HEK293 (cell line): ENCODE data around the gene TBX1.

Experiments
- HOXA7 ChIP-seq: sonication (generic); formaldehyde crosslinking; IDR thresholded peaks from 2 replicates; pipeline ENCODE4 v1.8.1; 2022; ENCODE audit warnings: missing genetic modification reagents, borderline replicate concordance
- KLF1 ChIP-seq: fragments of 450-650 bp; formaldehyde crosslinking; IDR thresholded peaks from 2 replicates; pipeline ENCODE4 v1.5.1; 2016; ENCODE audit warnings: missing biosample characterization, missing genetic modification characterization
- REPIN1 ChIP-seq: fragments of 450-650 bp; formaldehyde crosslinking; IDR thresholded peaks from 2 replicates; pipeline ENCODE4 v1.5.1; 2017; ENCODE audit warnings: missing biosample characterization, missing genetic modification characterization, low read depth
- TCF7L2 ChIP-seq: IDR thresholded peaks from 2 replicates; pipeline ENCODE4 v1.6.1; 2011; ENCODE audit warnings: low read depth, mild to moderate bottlenecking, inconsistent platforms, low read length, moderate library complexity, borderline replicate concordance
- ZNF24 ChIP-seq: fragments of 450-650 bp; formaldehyde crosslinking; IDR thresholded peaks from 2 replicates; pipeline ENCODE4 v1.5.1; 2016; ENCODE audit warnings: missing biosample characterization, missing genetic modification characterization
- ZNF510 ChIP-seq: fragments of 450-650 bp; formaldehyde crosslinking; IDR thresholded peaks from 2 replicates; pipeline ENCODE4 v1.5.1; 2018; ENCODE audit warnings: mild to moderate bottlenecking, missing genetic modification characterization, missing biosample characterization; ENCODE audit not compliant: insufficient replicate concordance
- ZNF530 ChIP-seq: fragments of 450-650 bp; formaldehyde crosslinking; IDR thresholded peaks from 2 replicates; pipeline ENCODE4 v1.5.1; 2016; ENCODE audit warnings: low read depth, missing biosample characterization, missing genetic modification characterization
- ZNF707 ChIP-seq: fragments of 450-650 bp; formaldehyde crosslinking; IDR thresholded peaks from 2 replicates; pipeline ENCODE4 v1.5.1; 2016; ENCODE audit warnings: missing biosample characterization, missing genetic modification characterization
- TF ChIP-seq, protein P1 (sequence below): fragments of 450-650 bp; formaldehyde crosslinking; IDR thresholded peaks from 2 replicates; pipeline ENCODE4 v1.5.1; 2016; ENCODE audit warnings: missing biosample characterization, missing genetic modification characterization, borderline replicate concordance
- TF ChIP-seq, protein P2 (sequence below): fragments of 450-650 bp; formaldehyde crosslinking; IDR thresholded peaks from 2 replicates; pipeline ENCODE4 v1.5.1; 2016; ENCODE audit warnings: missing biosample characterization, missing genetic modification characterization
- TF ChIP-seq, protein P3 (sequence below): fragments of 450-650 bp; formaldehyde crosslinking; IDR thresholded peaks from 2 replicates; pipeline ENCODE4 v1.5.1; 2016; ENCODE audit warnings: missing biosample characterization, missing genetic modification characterization
- TF ChIP-seq, protein P4 (sequence below): fragments of 450-650 bp; formaldehyde crosslinking; IDR thresholded peaks from 2 replicates; pipeline ENCODE4 v1.5.1; 2016; ENCODE audit warnings: missing biosample characterization, missing genetic modification characterization, low read depth
- TF ChIP-seq, protein P5 (sequence below): fragments of 450-650 bp; formaldehyde crosslinking; IDR thresholded peaks from 2 replicates; pipeline ENCODE4 v1.5.1; 2017; ENCODE audit warnings: missing biosample characterization, missing genetic modification characterization
- TF ChIP-seq, protein P6 (sequence below): fragments of 450-650 bp; formaldehyde crosslinking; IDR thresholded peaks from 2 replicates; pipeline ENCODE4 v1.5.1; 2016; ENCODE audit warnings: missing biosample characterization, missing genetic modification characterization, low read depth

DNA sequence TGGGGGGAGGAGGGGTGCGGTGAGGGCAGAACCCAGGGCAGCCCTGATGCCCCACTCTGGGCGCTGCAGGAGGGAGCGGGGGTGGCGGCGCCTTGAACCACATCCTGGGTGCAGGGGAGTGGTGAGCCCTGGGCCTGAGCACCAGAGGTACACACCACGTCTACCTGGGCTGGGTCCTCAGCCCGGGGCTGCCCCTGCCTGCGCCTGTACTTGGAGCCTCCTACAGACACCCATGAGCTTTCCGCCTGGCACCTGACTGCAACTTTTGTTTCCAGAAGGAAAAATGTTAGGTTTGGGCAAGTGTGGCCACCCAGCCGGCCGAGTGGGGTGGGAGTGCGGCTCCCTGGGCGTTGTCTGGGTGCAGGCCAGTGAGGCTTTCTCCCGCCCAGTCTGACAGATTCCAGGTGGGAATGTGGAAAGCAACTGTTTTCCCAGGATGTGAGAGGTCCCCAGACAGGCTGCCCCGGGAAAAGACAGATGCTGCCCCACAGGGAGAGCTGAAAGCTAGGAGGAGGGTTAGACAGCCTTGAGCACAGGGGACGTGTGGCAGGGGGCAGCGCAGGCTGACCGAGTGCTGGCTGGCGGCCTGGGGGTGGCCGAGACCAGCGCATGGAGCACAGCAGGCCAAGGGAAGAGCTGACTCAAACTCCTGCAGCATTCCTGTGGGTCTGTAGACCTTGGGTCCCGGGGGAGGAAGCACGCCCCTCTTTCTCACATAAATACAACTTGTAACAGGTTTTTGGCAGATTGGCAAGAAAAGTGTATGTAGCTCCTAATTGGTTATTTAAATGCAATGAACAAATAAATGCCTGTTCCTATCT lies 50.0 kb downstream of the TBX1 start:
- TF ChIP-seq TCF7L2 (no peak), HOXA7 (no peak), REPIN1 (tag by site-specific recombination) (no peak), ZNF707 (tag by site-specific recombination) (no peak), ZNF530 (tag by site-specific recombination) (no peak), ZNF510 (no peak), KLF1 (tag by site-specific recombination) (no peak), ZNF24 (tag by site-specific recombination) (no peak)
- TF ChIP-seq, protein P1, sequence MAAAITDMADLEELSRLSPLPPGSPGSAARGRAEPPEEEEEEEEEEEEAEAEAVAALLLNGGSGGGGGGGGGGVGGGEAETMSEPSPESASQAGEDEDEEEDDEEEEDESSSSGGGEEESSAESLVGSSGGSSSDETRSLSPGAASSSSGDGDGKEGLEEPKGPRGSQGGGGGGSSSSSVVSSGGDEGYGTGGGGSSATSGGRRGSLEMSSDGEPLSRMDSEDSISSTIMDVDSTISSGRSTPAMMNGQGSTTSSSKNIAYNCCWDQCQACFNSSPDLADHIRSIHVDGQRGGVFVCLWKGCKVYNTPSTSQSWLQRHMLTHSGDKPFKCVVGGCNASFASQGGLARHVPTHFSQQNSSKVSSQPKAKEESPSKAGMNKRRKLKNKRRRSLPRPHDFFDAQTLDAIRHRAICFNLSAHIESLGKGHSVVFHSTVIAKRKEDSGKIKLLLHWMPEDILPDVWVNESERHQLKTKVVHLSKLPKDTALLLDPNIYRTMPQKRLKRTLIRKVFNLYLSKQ (tag by site-specific recombination), result no peak
- TF ChIP-seq, protein P2, sequence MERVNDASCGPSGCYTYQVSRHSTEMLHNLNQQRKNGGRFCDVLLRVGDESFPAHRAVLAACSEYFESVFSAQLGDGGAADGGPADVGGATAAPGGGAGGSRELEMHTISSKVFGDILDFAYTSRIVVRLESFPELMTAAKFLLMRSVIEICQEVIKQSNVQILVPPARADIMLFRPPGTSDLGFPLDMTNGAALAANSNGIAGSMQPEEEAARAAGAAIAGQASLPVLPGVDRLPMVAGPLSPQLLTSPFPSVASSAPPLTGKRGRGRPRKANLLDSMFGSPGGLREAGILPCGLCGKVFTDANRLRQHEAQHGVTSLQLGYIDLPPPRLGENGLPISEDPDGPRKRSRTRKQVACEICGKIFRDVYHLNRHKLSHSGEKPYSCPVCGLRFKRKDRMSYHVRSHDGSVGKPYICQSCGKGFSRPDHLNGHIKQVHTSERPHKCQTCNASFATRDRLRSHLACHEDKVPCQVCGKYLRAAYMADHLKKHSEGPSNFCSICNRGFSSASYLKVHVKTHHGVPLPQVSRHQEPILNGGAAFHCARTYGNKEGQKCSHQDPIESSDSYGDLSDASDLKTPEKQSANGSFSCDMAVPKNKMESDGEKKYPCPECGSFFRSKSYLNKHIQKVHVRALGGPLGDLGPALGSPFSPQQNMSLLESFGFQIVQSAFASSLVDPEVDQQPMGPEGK (tag by site-specific recombination), result no peak
- TF ChIP-seq, protein P3, sequence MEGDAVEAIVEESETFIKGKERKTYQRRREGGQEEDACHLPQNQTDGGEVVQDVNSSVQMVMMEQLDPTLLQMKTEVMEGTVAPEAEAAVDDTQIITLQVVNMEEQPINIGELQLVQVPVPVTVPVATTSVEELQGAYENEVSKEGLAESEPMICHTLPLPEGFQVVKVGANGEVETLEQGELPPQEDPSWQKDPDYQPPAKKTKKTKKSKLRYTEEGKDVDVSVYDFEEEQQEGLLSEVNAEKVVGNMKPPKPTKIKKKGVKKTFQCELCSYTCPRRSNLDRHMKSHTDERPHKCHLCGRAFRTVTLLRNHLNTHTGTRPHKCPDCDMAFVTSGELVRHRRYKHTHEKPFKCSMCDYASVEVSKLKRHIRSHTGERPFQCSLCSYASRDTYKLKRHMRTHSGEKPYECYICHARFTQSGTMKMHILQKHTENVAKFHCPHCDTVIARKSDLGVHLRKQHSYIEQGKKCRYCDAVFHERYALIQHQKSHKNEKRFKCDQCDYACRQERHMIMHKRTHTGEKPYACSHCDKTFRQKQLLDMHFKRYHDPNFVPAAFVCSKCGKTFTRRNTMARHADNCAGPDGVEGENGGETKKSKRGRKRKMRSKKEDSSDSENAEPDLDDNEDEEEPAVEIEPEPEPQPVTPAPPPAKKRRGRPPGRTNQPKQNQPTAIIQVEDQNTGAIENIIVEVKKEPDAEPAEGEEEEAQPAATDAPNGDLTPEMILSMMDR (tag by site-specific recombination), result no peak
- TF ChIP-seq, protein P4, sequence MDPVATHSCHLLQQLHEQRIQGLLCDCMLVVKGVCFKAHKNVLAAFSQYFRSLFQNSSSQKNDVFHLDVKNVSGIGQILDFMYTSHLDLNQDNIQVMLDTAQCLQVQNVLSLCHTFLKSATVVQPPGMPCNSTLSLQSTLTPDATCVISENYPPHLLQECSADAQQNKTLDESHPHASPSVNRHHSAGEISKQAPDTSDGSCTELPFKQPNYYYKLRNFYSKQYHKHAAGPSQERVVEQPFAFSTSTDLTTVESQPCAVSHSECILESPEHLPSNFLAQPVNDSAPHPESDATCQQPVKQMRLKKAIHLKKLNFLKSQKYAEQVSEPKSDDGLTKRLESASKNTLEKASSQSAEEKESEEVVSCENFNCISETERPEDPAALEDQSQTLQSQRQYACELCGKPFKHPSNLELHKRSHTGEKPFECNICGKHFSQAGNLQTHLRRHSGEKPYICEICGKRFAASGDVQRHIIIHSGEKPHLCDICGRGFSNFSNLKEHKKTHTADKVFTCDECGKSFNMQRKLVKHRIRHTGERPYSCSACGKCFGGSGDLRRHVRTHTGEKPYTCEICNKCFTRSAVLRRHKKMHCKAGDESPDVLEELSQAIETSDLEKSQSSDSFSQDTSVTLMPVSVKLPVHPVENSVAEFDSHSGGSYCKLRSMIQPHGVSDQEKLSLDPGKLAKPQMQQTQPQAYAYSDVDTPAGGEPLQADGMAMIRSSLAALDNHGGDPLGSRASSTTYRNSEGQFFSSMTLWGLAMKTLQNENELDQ (tag by site-specific recombination), result no peak
- TF ChIP-seq, protein P5, sequence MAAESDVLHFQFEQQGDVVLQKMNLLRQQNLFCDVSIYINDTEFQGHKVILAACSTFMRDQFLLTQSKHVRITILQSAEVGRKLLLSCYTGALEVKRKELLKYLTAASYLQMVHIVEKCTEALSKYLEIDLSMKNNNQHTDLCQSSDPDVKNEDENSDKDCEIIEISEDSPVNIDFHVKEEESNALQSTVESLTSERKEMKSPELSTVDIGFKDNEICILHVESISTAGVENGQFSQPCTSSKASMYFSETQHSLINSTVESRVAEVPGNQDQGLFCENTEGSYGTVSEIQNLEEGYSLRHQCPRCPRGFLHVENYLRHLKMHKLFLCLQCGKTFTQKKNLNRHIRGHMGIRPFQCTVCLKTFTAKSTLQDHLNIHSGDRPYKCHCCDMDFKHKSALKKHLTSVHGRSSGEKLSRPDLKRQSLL (tag by site-specific recombination), result no peak
- TF ChIP-seq, protein P6, sequence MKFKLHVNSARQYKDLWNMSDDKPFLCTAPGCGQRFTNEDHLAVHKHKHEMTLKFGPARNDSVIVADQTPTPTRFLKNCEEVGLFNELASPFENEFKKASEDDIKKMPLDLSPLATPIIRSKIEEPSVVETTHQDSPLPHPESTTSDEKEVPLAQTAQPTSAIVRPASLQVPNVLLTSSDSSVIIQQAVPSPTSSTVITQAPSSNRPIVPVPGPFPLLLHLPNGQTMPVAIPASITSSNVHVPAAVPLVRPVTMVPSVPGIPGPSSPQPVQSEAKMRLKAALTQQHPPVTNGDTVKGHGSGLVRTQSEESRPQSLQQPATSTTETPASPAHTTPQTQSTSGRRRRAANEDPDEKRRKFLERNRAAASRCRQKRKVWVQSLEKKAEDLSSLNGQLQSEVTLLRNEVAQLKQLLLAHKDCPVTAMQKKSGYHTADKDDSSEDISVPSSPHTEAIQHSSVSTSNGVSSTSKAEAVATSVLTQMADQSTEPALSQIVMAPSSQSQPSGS, result no peak
